Measurements from ENCODE around the gene L3MBTL3.

DNA sequence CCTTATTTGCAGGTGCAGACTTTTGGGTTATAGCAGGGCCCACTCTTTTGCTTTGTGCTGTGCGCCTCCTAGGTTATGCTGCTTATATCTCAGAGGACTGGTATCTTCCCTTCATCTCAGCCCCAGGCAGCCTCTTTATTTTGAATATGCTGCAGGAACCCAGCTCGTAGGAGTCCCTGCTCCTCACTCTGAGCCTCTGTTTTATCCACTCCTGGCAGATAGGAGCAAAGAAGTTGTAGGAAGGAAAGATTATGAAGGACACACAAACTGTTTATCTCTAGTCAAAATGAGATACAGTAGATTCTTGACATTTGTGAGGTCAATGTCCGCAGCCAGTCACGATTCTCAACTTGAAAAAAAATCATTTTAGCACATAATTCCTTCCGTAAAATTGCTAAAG, 15.6 kb downstream of the L3MBTL3 start:
- TF ChIP-seq POLR2AphosphoS5 (IDR thresholded peaks at IDR 0.05; ENCODE audit: low read depth, low read length), result no peak
- TF ChIP-seq, protein P1, sequence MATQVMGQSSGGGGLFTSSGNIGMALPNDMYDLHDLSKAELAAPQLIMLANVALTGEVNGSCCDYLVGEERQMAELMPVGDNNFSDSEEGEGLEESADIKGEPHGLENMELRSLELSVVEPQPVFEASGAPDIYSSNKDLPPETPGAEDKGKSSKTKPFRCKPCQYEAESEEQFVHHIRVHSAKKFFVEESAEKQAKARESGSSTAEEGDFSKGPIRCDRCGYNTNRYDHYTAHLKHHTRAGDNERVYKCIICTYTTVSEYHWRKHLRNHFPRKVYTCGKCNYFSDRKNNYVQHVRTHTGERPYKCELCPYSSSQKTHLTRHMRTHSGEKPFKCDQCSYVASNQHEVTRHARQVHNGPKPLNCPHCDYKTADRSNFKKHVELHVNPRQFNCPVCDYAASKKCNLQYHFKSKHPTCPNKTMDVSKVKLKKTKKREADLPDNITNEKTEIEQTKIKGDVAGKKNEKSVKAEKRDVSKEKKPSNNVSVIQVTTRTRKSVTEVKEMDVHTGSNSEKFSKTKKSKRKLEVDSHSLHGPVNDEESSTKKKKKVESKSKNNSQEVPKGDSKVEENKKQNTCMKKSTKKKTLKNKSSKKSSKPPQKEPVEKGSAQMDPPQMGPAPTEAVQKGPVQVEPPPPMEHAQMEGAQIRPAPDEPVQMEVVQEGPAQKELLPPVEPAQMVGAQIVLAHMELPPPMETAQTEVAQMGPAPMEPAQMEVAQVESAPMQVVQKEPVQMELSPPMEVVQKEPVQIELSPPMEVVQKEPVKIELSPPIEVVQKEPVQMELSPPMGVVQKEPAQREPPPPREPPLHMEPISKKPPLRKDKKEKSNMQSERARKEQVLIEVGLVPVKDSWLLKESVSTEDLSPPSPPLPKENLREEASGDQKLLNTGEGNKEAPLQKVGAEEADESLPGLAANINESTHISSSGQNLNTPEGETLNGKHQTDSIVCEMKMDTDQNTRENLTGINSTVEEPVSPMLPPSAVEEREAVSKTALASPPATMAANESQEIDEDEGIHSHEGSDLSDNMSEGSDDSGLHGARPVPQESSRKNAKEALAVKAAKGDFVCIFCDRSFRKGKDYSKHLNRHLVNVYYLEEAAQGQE (IDR thresholded peaks at IDR 0.05; ENCODE audit: insufficient read depth in 1 of 2, low read depth in 2 of 2, low read length in 2 of 2), result no peak
